WTC11 (cell line): ENCODE measurements around the gene EWSR1. TPM values are rescaled to one million over a fixed set of nuclear protein-coding genes. Genes with fewer than 3 reads are reported as not detected.
A peak's percentile ranks its signal among the peaks of the same experiment; 100 is the strongest.

Experiments
- ATAC-seq: fragments of 200-7000 bp; cut with Tn5 transposase; 2 replicates; pipeline ENCODE4 v1.10.0; 2021; ENCODE audit warnings: mild to moderate bottlenecking, moderate library complexity
- CTCF ChIA-PET: fragments of 300-600 bp; sonication (Branson Sonifier 250); formaldehyde crosslinking; loops from one replicate; lab custom pipeline; 2021; ENCODE audit warnings: antibody characterized with exemption; lab: Charles Lee
- POLR2A ChIA-PET: fragments of 350-600 bp; sonication (Branson Sonifier 250); formaldehyde crosslinking; loops from one replicate; lab custom pipeline; 2021; ENCODE audit warnings: antibody characterized with exemption; lab: Charles Lee
- DNase-seq: peaks from one replicate; pipeline ENCODE4 v3.0.0; 2021; ENCODE audit warnings: low spot score
- H3K27ac Mint-ChIP-seq: 2 replicates; pipeline ENCODE4 v1.8.0; 2021; ENCODE audit warnings: mixed read lengths
- H3K27me3 Mint-ChIP-seq: 2 replicates; pipeline ENCODE4 v1.8.0; 2021; ENCODE audit warnings: low read depth, mild to moderate bottlenecking, moderate library complexity, mixed read lengths
- H3K36me3 Mint-ChIP-seq: 2 replicates; pipeline ENCODE4 v1.8.0; 2021; ENCODE audit warnings: mixed read lengths
- H3K4me1 Mint-ChIP-seq: 2 replicates; pipeline ENCODE4 v1.8.0; 2022; ENCODE audit warnings: mixed read lengths
- H3K4me3 Mint-ChIP-seq: 2 replicates; pipeline ENCODE4 v1.8.0; 2021; ENCODE audit warnings: mild to moderate bottlenecking, moderate library complexity, mixed read lengths
- H3K9me3 Mint-ChIP-seq: 2 replicates; pipeline ENCODE4 v1.8.0; 2021; ENCODE audit warnings: mixed read lengths
- ATF1 ChIP-seq: sonication (generic); formaldehyde crosslinking; IDR thresholded peaks from 2 replicates; pipeline ENCODE4 v1.8.1; 2023; ENCODE audit warnings: mild to moderate bottlenecking, moderate library complexity, missing genetic modification reagents
- CREM ChIP-seq: sonication (generic); formaldehyde crosslinking; IDR thresholded peaks from 2 replicates; pipeline ENCODE4 v1.8.1; 2022; ENCODE audit warnings: mild to moderate bottlenecking, missing genetic modification reagents, moderate library complexity
- ETV6 ChIP-seq: sonication (generic); formaldehyde crosslinking; IDR thresholded peaks from 2 replicates; pipeline ENCODE4 v1.8.1; 2022; ENCODE audit warnings: mild to moderate bottlenecking, missing genetic modification reagents
- GTF2I ChIP-seq: fragments of 250-450 bp; sonication (Bioruptor Pico); conservative IDR thresholded peaks from 2 replicates; pipeline ENCODE4 v1.4.0; 2021; ENCODE audit warnings: mild to moderate bottlenecking
- JUN ChIP-seq: sonication (generic); formaldehyde crosslinking; IDR thresholded peaks from 2 replicates; pipeline ENCODE4 v1.8.0; 2023; ENCODE audit warnings: mild to moderate bottlenecking, missing genetic modification reagents
- MYBL2 ChIP-seq: sonication (generic); formaldehyde crosslinking; IDR thresholded peaks from 2 replicates; pipeline ENCODE4 v1.8.1; 2023; ENCODE audit warnings: mild to moderate bottlenecking, moderate library complexity, missing genetic modification reagents
- NR3C1 ChIP-seq: sonication (generic); formaldehyde crosslinking; conservative IDR thresholded peaks from 2 replicates; pipeline ENCODE4 v1.8.1; 2023; ENCODE audit warnings: low read depth, mild to moderate bottlenecking, missing genetic modification reagents
- SMAD3 ChIP-seq: sonication (generic); formaldehyde crosslinking; IDR thresholded peaks from 2 replicates; pipeline ENCODE4 v1.8.0; 2022; ENCODE audit warnings: missing genetic modification reagents, mild to moderate bottlenecking, borderline replicate concordance
- SP1 ChIP-seq: sonication (generic); formaldehyde crosslinking; conservative IDR thresholded peaks from 2 replicates; pipeline ENCODE4 v1.8.1; 2022; ENCODE audit warnings: missing genetic modification reagents
- TCF7 ChIP-seq: sonication (generic); formaldehyde crosslinking; IDR thresholded peaks from 2 replicates; pipeline ENCODE4 v1.8.0; 2022; ENCODE audit warnings: mild to moderate bottlenecking, low read depth, missing genetic modification reagents, moderate library complexity
- ZNF219 ChIP-seq: sonication (generic); formaldehyde crosslinking; IDR thresholded peaks from 2 replicates; pipeline ENCODE4 v1.8.0; 2023; ENCODE audit warnings: missing genetic modification reagents, mild to moderate bottlenecking, borderline replicate concordance
- ZNF423 ChIP-seq: fragments of 250-450 bp; sonication (Bioruptor Pico); IDR thresholded peaks from 2 replicates; pipeline ENCODE4 v2.1.2; 2022; ENCODE audit warnings: mild to moderate bottlenecking, moderate library complexity
- ZNF671 ChIP-seq: fragments of 250-450 bp; sonication (Bioruptor Pico); IDR thresholded peaks from 2 replicates; pipeline ENCODE4 v1.8.0; 2021; ENCODE audit warnings: mild to moderate bottlenecking
- total RNA-seq: library from RNA; stranded (reverse); gene quantifications from 3 replicates; pipeline ENCODE4 v1.2.3, GENCODE V29; 2021
- TF ChIP-seq, protein P1 (sequence below): sonication (generic); formaldehyde crosslinking; IDR thresholded peaks from 2 replicates; pipeline ENCODE4 v1.8.0; 2022; ENCODE audit warnings: mild to moderate bottlenecking, missing genetic modification reagents
- TF ChIP-seq, protein P2 (sequence below): sonication (generic); formaldehyde crosslinking; IDR thresholded peaks from 2 replicates; pipeline ENCODE4 v1.8.1; 2022; ENCODE audit warnings: mild to moderate bottlenecking, missing genetic modification reagents, moderate library complexity, borderline replicate concordance
- TF ChIP-seq, protein P3 (sequence below): sonication (generic); formaldehyde crosslinking; IDR thresholded peaks from 2 replicates; pipeline ENCODE4 v1.8.1; 2023; ENCODE audit warnings: mild to moderate bottlenecking, missing genetic modification reagents
- TF ChIP-seq, protein P4 (sequence below): fragments of 250-450 bp; sonication (Bioruptor Pico); conservative IDR thresholded peaks from 2 replicates; pipeline ENCODE4 v1.9.0; 2021; ENCODE audit warnings: mild to moderate bottlenecking

The EWSR1 gene
- total RNA-seq, 1 experiment from 2014 or later: 377 TPM

DNA sequence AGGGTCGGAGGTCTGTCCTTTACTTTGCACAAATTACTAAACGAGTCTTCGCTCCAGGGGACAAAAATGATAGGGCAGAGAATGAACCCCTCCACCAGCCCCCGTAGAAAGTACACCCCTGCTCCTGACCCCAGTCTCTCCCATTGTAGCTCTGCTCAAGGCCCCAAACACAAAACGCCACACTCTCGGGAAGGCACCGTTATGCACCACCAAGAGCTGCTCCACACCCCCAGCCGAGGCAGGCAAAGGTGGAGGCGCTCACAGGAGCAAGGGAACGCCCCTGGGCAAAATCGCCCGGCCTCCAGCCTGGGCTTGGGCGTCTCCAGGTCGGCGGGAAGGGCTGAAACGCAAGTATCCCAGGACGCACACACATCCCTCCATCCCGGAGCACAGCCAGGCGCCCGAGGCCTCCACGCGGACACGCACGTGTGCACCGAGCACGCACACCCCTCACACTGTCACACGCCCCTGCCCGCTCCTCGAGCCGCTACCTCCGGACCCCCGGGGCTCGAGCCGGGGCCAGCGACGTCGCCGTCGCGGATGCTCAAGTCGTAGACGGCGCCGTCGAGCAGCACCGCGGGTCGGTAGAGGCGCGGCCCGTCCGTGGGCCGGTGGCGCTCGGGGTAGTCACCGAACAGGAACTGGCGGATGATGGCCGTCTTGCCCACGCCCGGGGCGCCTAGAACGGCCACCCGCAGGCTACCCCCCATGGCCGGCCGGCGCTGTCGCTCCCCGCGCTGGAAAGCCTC lies 46.6 kb downstream of the EWSR1 start (continued):
- TF ChIP-seq, protein P1, sequence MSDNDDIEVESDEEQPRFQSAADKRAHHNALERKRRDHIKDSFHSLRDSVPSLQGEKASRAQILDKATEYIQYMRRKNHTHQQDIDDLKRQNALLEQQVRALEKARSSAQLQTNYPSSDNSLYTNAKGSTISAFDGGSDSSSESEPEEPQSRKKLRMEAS (CRISPR knock-in tag): no peak

DNA sequence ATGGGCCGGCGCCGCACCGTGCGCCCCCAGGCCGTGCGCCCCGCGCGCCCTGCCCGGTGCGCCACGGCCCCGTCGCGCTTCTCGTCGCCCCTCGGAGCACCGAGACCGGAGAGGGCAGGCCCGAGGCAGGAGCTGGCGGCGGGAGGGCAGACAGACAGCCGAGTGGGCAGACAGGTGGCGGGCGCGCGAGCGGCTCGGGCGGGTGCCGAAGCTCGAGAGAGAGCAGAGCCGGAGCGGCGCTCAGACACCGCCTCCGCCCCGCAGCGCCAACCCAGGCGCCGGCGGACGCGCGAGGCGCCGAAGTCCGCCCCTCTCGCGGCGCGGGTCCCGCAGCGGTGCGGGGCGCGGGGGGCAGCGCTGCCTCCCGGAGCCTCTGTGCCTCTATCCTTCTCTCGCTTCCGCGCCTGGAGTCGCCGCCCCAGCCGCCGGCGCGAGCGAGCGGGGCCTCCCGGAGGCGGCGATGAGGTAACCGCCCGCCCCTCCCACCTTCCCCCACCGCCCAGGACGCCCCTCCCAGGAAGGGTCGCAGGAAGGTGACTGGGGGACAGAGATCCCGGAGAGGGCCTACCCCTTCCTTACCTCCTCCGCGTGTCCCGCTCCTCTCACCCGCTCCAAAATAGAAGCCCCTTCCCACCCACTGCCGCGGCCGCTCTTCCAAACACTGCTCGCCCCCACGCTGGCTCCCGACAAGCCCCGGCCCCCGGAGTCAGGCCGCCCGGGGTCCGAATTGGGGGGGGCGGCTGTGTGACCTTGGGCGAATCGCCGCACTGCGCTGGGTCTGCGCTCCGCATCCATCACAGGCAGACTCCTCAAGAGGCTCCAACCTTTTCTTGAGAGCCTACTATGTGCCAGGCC lies 47.4 kb downstream of the EWSR1 start, which contains the start of gene RASL10A:
RASL10A (minus strand) TSS at position 412 of the 855 bp plus-strand sequence. CDS start 451 bp downstream, outside the sequence.
- TF ChIP-seq SP1 (CRISPR knock-in tag) (0 out of 2 replicates have a peak, but pooled peaks have one; percentile 1), CREM (CRISPR knock-in tag) (0 out of 2 replicates have a peak, but pooled peaks have one; percentile 50), TCF7 (CRISPR knock-in tag) (no peak)
- TF ChIP-seq, all 79 proteins: peak for 2
- no peak for DNase-seq
- CTCF ChIA-PET: interaction anchor here (1.1 to 1.5 kb wide), 4 partner anchors 9 to 161 kb away, joined by 3 to 4 read pairs (median 3); partner anchors contain the start of gene GAS2L1

DNA sequence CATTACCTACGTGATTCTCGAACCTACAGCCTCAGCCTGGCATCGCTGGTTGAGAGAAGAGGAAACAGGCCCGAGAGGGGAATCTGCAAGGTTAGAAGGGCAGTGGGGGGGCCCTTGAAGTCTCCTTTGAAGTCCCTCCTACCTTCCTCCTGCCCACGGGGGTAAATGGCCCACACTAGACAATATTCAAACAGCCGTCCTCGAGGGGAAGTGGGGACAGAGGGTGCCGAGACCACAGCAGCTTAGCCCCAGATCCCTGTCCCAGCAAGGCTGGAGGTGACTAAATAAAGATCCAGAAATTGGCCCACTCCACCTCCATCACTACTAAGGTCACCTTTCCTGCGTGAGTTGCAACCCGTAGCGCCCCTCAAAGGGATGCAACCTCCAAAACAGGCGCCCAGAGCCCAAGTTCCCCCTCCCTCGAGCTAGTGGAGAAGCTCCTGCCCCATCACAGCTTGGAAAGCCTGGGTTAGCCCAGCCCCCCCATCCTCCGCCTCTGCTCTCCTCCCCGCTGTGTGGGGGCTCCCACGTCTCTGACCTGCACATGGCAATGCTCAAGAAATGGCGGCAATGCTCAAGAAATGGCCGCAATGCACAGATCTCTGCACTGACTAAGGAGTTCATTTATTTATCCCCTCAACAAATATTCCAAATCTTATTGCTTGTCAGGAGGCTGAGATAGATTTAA lies 48.2 kb downstream of the EWSR1 start:
- TF ChIP-seq TCF7 (CRISPR knock-in tag) (no peak), GTF2I (CRISPR knock-in tag) (0 out of 2 replicates have a peak, but pooled peaks have one; percentile 3)
- ATAC-seq (no peak), DNase-seq (no peak)
- Mint-ChIP-seq H3K9me3 (peaks cover 3% of the 10 kb centered on the region; the same call in 1 of the 2 replicates), H3K4me3 (peak overlapping the region; percentile 45), H3K36me3 (peaks cover 6% of the 10 kb centered on the region; the same call in 1 of the 2 replicates), H3K27ac (no peak overlapping the region), H3K4me1 (peaks cover 13% of the 10 kb centered on the region), H3K27me3 (peaks cover 55% of the 10 kb centered on the region)
- ChIA-PET POLR2A (no interaction called here), CTCF (interaction anchor here (0.8 to 1.5 kb wide), 4 partner anchors 10 to 164 kb away, joined by 3 to 4 read pairs (median 3); partner anchors contain the start of gene GAS2L1)

More for the DNA sequence above, 47.4 kb downstream of the EWSR1 start, which contains the start of gene RASL10A:
- Mint-ChIP-seq H3K4me1 (peaks cover 13% of the 10 kb centered on the region), H3K36me3 (peaks cover 6% of the 10 kb centered on the region; the same call in 1 of the 2 replicates), H3K9me3 (peaks cover 3% of the 10 kb centered on the region; the same call in 1 of the 2 replicates), H3K27me3 (peaks cover 55% of the 10 kb centered on the region), H3K4me3 (peak within 1 kb of the TSS; percentile 61), H3K27ac (no peak within 1 kb of the TSS)
- peak; percentile 3 for ATAC-seq
- POLR2A ChIA-PET: interaction anchor here (0.6 kb wide), 1 partner anchor 14 kb away, joined by 3 read pairs; no protein-coding TSS in a partner anchor

DNA sequence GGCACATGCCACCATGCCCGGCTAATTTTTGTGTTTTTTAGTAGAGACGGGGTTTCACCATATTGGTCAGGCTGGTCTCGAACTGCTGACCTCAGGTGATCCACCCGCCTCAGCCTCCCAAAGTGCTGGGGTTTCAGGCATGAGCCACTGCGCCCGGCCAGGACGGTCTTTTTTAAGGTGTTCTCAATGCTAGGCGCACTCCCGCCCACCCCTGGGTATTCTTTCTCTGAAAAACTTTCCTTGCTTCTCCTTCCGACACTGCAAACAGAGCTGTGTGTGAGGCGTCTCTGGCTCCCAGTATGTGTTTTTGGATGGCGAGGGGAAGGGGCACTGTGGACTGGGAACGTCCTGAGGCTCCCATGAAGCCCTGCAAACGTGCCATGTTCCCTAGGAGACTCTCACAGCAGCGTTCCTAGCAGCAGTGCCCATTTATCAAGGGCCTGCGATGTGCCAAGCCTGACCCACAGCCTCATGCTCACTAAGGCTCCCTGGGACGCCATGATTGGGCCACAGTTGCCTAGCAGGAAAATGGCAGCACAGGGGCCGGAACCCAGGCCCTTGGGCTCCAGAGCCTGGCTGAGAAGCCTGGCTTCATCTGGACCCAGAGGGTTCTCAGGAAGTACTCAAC lies 49.9 kb downstream of the EWSR1 start:
- POLR2A ChIA-PET: interaction anchor here (1.0 kb wide), 1 partner anchor 12 kb away, joined by 5 read pairs; the partner anchor contains the start of gene GAS2L1
- H3K4me3 Mint-ChIP-seq: no peak overlapping the region
- H3K4me1 Mint-ChIP-seq: peaks cover 11% of the 10 kb centered on the region
- no peak for ATAC-seq
- H3K9me3 Mint-ChIP-seq: peaks cover 3% of the 10 kb centered on the region; the same call in 1 of the 2 replicates
- H3K36me3 Mint-ChIP-seq: peaks cover 6% of the 10 kb centered on the region; the same call in 1 of the 2 replicates
- CTCF ChIA-PET: interaction anchor here (1.0 kb wide), 1 partner anchor 12 kb away, joined by 5 read pairs; the partner anchor contains the start of gene GAS2L1
- peaks cover 46% of the 10 kb centered on the region for H3K27me3 Mint-ChIP-seq
- no peak overlapping the region for H3K27ac Mint-ChIP-seq
- TF ChIP-seq, protein P2, sequence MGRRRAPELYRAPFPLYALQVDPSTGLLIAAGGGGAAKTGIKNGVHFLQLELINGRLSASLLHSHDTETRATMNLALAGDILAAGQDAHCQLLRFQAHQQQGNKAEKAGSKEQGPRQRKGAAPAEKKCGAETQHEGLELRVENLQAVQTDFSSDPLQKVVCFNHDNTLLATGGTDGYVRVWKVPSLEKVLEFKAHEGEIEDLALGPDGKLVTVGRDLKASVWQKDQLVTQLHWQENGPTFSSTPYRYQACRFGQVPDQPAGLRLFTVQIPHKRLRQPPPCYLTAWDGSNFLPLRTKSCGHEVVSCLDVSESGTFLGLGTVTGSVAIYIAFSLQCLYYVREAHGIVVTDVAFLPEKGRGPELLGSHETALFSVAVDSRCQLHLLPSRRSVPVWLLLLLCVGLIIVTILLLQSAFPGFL (CRISPR knock-in tag): no peak
- TF ChIP-seq SMAD3 (no peak), ZNF671 (no peak), ATF1 (CRISPR knock-in tag) (no peak), ETV6 (CRISPR knock-in tag) (no peak), ZNF423 (no peak), MYBL2 (CRISPR knock-in tag) (no peak), ZNF219 (no peak), JUN (CRISPR knock-in tag) (no peak), NR3C1 (CRISPR knock-in tag) (no peak)
- TF ChIP-seq, protein P3, sequence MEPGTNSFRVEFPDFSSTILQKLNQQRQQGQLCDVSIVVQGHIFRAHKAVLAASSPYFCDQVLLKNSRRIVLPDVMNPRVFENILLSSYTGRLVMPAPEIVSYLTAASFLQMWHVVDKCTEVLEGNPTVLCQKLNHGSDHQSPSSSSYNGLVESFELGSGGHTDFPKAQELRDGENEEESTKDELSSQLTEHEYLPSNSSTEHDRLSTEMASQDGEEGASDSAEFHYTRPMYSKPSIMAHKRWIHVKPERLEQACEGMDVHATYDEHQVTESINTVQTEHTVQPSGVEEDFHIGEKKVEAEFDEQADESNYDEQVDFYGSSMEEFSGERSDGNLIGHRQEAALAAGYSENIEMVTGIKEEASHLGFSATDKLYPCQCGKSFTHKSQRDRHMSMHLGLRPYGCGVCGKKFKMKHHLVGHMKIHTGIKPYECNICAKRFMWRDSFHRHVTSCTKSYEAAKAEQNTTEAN: no peak
- TF ChIP-seq, protein P4, sequence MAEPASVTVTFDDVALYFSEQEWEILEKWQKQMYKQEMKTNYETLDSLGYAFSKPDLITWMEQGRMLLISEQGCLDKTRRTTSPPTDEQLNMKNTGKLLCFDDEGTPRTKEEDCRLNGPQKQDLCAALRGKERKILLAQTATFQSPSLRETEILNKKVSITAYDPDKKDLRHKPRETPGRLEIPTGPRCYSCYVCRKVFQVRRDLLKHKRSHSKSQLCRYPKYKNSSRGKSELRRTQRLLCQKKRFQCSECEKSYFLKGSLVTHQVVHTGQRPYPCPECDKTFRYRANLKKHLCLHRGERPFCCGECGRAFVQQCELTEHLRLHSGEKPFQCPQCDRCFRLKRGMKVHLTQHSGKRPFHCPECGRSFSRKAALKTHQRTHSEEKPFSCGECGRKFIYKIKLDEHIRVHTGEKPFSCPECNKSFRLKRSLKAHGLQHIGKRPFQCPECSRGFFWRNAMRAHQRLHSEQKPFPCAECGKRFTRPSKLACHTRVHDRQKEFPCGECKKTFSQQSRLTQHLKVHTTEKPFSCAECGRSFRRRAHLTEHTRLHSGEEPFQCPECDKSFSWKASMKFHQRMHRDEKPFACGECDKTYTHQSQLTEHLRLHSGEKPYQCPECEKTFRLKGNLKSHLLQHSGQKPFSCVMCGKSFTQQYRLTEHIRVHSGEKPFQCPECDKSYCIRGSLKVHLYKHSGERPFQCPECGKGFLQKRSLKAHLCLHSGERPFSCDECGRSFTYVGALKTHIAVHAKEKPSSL (CRISPR knock-in tag): no peak
- no peak for DNase-seq
